Keratinocyte (primary cell): ENCODE measurements around the gene NEIL1. TPM values are rescaled to one million over a fixed set of nuclear protein-coding genes. Genes with fewer than 3 reads are reported as not detected.

Source experiments
- DNase-seq: peaks from one replicate; pipeline ENCODE4 v3.0.0-alpha.2; 2011; ENCODE audit warnings: low read depth, missing footprints, low spot score
- FAIRE-seq: peaks from 2 replicates; lab custom pipeline; 2011; peaks lifted over from hg19 to GRCh38; lab: Jason Lieb, UNC
- H2AFZ ChIP-seq: 2 replicates; pipeline ENCODE4 v1.6.0; 2012; ENCODE audit warnings: low read length, control low read depth, inconsistent platforms; ENCODE audit not compliant: control insufficient read depth
- H3K27ac ChIP-seq: 2 replicates; pipeline ENCODE4 v1.5.1; 2011; ENCODE audit warnings: low read length; ENCODE audit not compliant: control insufficient read depth, insufficient read depth
- H3K27me3 ChIP-seq: 3 replicates; pipeline ENCODE4 v1.6.0; 2011; ENCODE audit warnings: low read length; ENCODE audit not compliant: control insufficient read depth, insufficient read depth; ENCODE audit errors: extremely low read depth
- H3K36me3 ChIP-seq, 2 experiments: 2 replicates in 1 of 2; 3 replicates in 1 of 2; pipeline ENCODE4 v1.5.1; 2011; ENCODE audit warnings: low read length in 2 of 2, mild to moderate bottlenecking in 1 of 2; ENCODE audit not compliant: control insufficient read depth in 2 of 2, insufficient read depth in 2 of 2; ENCODE audit errors: extremely low read depth in 1 of 2
- H3K4me1 ChIP-seq: 3 replicates; pipeline ENCODE4 v1.5.1; 2011; ENCODE audit warnings: low read length; ENCODE audit not compliant: control insufficient read depth, insufficient read depth; ENCODE audit errors: extremely low read depth
- H3K4me2 ChIP-seq: 3 replicates; pipeline ENCODE4 v1.6.0; 2011; ENCODE audit warnings: low read depth, low read length; ENCODE audit not compliant: control insufficient read depth, insufficient read depth; ENCODE audit errors: extremely low read depth
- H3K4me3 ChIP-seq, 3 experiments: fragments of 200-600 bp in 1 of 3; sonication (generic) in 1 of 3; 2 replicates in 2 of 3; 3 replicates in 1 of 3; pipeline ENCODE4 v1.5.1; 2011 to 2016; ENCODE audit warnings: low read length in 3 of 3, mild to moderate bottlenecking in 3 of 3, control low read depth in 2 of 3, inconsistent platforms in 1 of 3, low read depth in 1 of 3, mixed read lengths in 1 of 3, mixed run types in 1 of 3, moderate library complexity in 1 of 3; ENCODE audit not compliant: control insufficient read depth in 2 of 3, insufficient read depth in 2 of 3; ENCODE audit errors: extremely low read depth in 1 of 3
- H3K79me2 ChIP-seq: 2 replicates; pipeline ENCODE4 v1.6.0; 2012; ENCODE audit warnings: low read length; ENCODE audit not compliant: control insufficient read depth, insufficient read depth
- H3K9ac ChIP-seq: 3 replicates; pipeline ENCODE4 v1.6.0; 2011; ENCODE audit warnings: low read length; ENCODE audit not compliant: control insufficient read depth, insufficient read depth; ENCODE audit errors: extremely low read depth
- H3K9me1 ChIP-seq: 3 replicates; pipeline ENCODE4 v1.6.0; 2011; ENCODE audit warnings: low read length; ENCODE audit not compliant: control insufficient read depth, insufficient read depth; ENCODE audit errors: extremely low read depth
- H3K9me3 ChIP-seq: 2 replicates; pipeline ENCODE4 v1.5.1; 2012; ENCODE audit warnings: low read depth, low read length; ENCODE audit not compliant: control insufficient read depth
- H4K20me1 ChIP-seq: 3 replicates; pipeline ENCODE4 v1.6.0; 2011; ENCODE audit warnings: low read length; ENCODE audit not compliant: control insufficient read depth, insufficient read depth; ENCODE audit errors: extremely low read depth
- CTCF ChIP-seq, 3 experiments: IDR thresholded peaks in 1 of 3; conservative IDR thresholded peaks in 1 of 3; optimal IDR thresholded peaks in 1 of 3; 2 replicates in 2 of 3; 3 replicates in 1 of 3; pipeline versions ENCODE3 to v1.5.1; 2011; ENCODE audit warnings: low read length in 3 of 3, mild to moderate bottlenecking in 3 of 3, moderate library complexity in 2 of 3, control low read depth in 1 of 3, inconsistent platforms in 1 of 3; ENCODE audit not compliant: insufficient read depth in 2 of 3; ENCODE audit errors: extremely low read depth in 1 of 3
- EZH2 ChIP-seq: IDR thresholded peaks from one replicate; pipeline ENCODE4 v1.6.1; 2012; ENCODE audit warnings: inconsistent platforms, mild to moderate bottlenecking, low read length, moderate library complexity
- dilution Hi-C: fragments of 300-500 bp; cut with MboI; formaldehyde crosslinking; loops from one replicate; pipeline ENCODE4 v1.7.0; 2020; ENCODE audit warnings: low sequenced_read_pairs; ENCODE audit not compliant: extremely low pct_ligation_motif_present
- polyA plus RNA-seq, 5 experiments: library from polyadenylated mRNA; depleted of rRNA in 3 of 5; stranded (reverse) in 3 of 5; stranded (forward) in 1 of 5; unstranded in 1 of 5; fragments of >200 nt; gene quantifications; 1 replicate in 1 of 5; 2 replicates in 3 of 5; 3 replicates in 1 of 5; pipeline versions ENCODE4 v1.2.1 to v1.2.3, GENCODE V29; 2011 to 2012; ENCODE audit warnings: missing spikeins in 2 of 5, low read depth in 1 of 5, low replicate concordance in 1 of 5

NEIL1 gene
- polyA plus RNA-seq, 1 donor (not counting 4 experiments of a cell fraction or from before 2014, with no cell fraction given): 5.5 TPM

DNA sequence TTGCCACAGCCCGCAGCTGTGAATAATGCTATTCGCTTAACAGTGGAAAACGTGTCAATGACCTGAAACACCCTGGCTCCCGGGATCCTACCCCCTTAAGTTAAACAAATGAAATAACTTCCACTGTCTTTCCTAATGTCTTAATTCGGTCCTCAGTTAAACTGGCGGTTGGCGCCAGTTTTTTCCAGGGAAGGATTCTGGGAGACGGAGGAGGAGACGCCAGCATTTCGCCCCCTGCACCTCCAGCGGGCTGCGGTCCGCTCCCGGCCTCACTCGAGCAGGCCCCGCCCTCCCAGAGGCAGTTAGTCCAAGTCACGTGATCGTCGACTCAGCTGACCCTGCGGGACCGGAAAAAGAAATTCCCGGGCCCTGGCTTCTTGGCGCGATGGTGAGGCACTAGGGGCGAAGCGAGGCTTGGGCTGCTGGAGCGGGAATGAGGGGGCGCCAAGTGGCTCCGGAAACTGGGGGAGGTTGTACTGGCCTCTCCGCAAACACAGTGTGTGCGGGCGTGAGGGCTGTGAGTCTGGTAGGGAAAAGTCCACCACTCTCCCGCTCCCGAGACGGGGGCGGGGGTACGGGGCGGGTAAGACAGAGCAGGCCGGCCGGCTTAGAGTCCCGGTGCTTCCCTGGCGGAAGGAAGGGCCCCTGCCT lies 11.0 kb upstream of the NEIL1 start, which contains the start of gene COMMD4:
TSS of gene COMMD4 (plus strand) at position 359 of the 651 bp plus-strand sequence. CDS start at position 386, 27 bp downstream.
- H3K9me1 ChIP-seq: no peaks in the 10 kb centered on the region
- H4K20me1 ChIP-seq: no peaks in the 10 kb centered on the region
- DNase-seq (peak; percentile 40), FAIRE-seq (no peak)
- peak within 1 kb of the TSS; percentile 98 for H3K4me2 ChIP-seq
- TF ChIP-seq CTCF (optimal IDR thresholded peaks at IDR 0.05 in 1 of 3, IDR thresholded peaks at IDR 0.05 in 1 of 3, conservative IDR thresholded peaks at IDR 0.05 in 1 of 3; ENCODE audit: extremely low read depth in 1 of 3, insufficient read depth in 2 of 3, low read length in 3 of 3) (no peak), EZH2 (no peak)
- H3K27ac ChIP-seq: peak within 1 kb of the TSS; percentile 61
- H2AFZ ChIP-seq: peak within 1 kb of the TSS; percentile 92
- peaks cover 6% of the 10 kb centered on the region for H3K79me2 ChIP-seq
- peak within 1 kb of the TSS; percentile 84 for H3K9ac ChIP-seq
- H3K4me3 ChIP-seq: peak within 1 kb of the TSS; percentile 73 to 88 (median 74)
- H3K9me3 ChIP-seq: no peaks in the 10 kb centered on the region
- no peaks in the 10 kb centered on the region for H3K27me3 ChIP-seq
- peaks cover 12% of the 10 kb centered on the region for H3K4me1 ChIP-seq
- dilution Hi-C loops: no loop called here
- peaks cover 0 to 8% of the 10 kb centered on the region in 2 experiments for H3K36me3 ChIP-seq

GRCh38 chr15:75338661-75339240 lies 8.1 kb upstream of the NEIL1 start:
- no peaks in the 10 kb centered on the region for H4K20me1 ChIP-seq
- no peak for FAIRE-seq
- H3K79me2 ChIP-seq: peaks cover 6% of the 10 kb centered on the region
- no peak overlapping the region for H2AFZ ChIP-seq
- no peak overlapping the region for H3K9ac ChIP-seq
- H3K9me1 ChIP-seq: no peaks in the 10 kb centered on the region
- H3K27me3 ChIP-seq: no peaks in the 10 kb centered on the region
- no peak overlapping the region for H3K27ac ChIP-seq
- TF ChIP-seq EZH2: no peak
- TF ChIP-seq CTCF (optimal IDR thresholded peaks at IDR 0.05 in 1 of 3, IDR thresholded peaks at IDR 0.05 in 1 of 3, conservative IDR thresholded peaks at IDR 0.05 in 1 of 3; ENCODE audit: extremely low read depth in 1 of 3, insufficient read depth in 2 of 3, low read length in 3 of 3): no peak
- no peak overlapping the region for H3K4me2 ChIP-seq
- dilution Hi-C loops: no loop called here
- H3K36me3 ChIP-seq: peaks cover 0 to 8% of the 10 kb centered on the region in 2 experiments
- no peaks in the 10 kb centered on the region for H3K9me3 ChIP-seq
- peaks cover 12% of the 10 kb centered on the region for H3K4me1 ChIP-seq
- no peak overlapping the region for H3K4me3 ChIP-seq
- DNase-seq: no peak
